PC-9 (cell line): ENCODE measurements around the gene GPC5. TPM values are rescaled to one million over a fixed set of nuclear protein-coding genes. Genes with fewer than 3 reads are reported as not detected.

Experiments used
- BruUV-seq: library from RNA; stranded (reverse); fragments of 400-500 nt; replicated peaks from 2 replicates; lab custom pipeline; 2021; lab: Mats Ljungman, UMichigan
- CTCF ChIA-PET: fragments of 300-600 bp; sonication (Branson Sonifier 250); formaldehyde crosslinking; loops from one replicate; lab custom pipeline; 2022; ENCODE audit warnings: antibody characterized with exemption; lab: Charles Lee
- POLR2A ChIA-PET: fragments of 300-600 bp; sonication (Branson Sonifier 250); formaldehyde crosslinking; loops from one replicate; lab custom pipeline; 2022; ENCODE audit warnings: antibody characterized with exemption; ENCODE audit not compliant: unreplicated experiment; lab: Charles Lee
- DNase-seq, 2 experiments: peaks; one replicate each; pipeline versions ENCODE4 v3.0.0 to v3.0.0-alpha.2; 2015 to 2022; ENCODE audit warnings: mixed read lengths in 1 of 2
- H2AFZ ChIP-seq: fragments of 200-600 bp; sonication (generic); 2 replicates; pipeline ENCODE4 v1.8.1; 2017; ENCODE audit warnings: antibody characterized with exemption
- H3F3A ChIP-seq: fragments of 200-600 bp; sonication (generic); 2 replicates; pipeline ENCODE4 v1.8.1; 2017; ENCODE audit warnings: antibody characterized with exemption, mild to moderate bottlenecking, low read depth; ENCODE audit not compliant: insufficient read depth
- H3K27ac ChIP-seq: fragments of 200-600 bp; sonication (generic); 2 replicates; pipeline ENCODE4 v1.6.1; 2016; ENCODE audit warnings: mixed run types
- H3K27me3 ChIP-seq: fragments of 200-600 bp; sonication (generic); 2 replicates; pipeline ENCODE4 v1.6.1; 2016; ENCODE audit warnings: low read depth, mixed run types; ENCODE audit not compliant: insufficient read depth
- H3K36me3 ChIP-seq: fragments of 200-600 bp; sonication (generic); 2 replicates; pipeline ENCODE4 v1.6.1; 2016; ENCODE audit warnings: low read depth, mixed run types
- H3K4me1 ChIP-seq: fragments of 200-600 bp; sonication (generic); replicated peaks from 2 replicates; pipeline ENCODE4 v1.6.1; 2016; ENCODE audit warnings: mixed run types; ENCODE audit not compliant: insufficient read depth
- H3K4me2 ChIP-seq: fragments of 200-600 bp; sonication (generic); 2 replicates; pipeline ENCODE4 v1.6.1; 2017; ENCODE audit warnings: mixed run types
- H3K4me3 ChIP-seq: fragments of 200-600 bp; sonication (generic); 2 replicates; pipeline ENCODE4 v1.6.1; 2016; ENCODE audit warnings: mixed run types
- H3K79me2 ChIP-seq: fragments of 200-600 bp; sonication (generic); 2 replicates; pipeline ENCODE4 v1.6.1; 2017; ENCODE audit warnings: low read depth, mixed run types
- H3K9me2 ChIP-seq: fragments of 200-600 bp; sonication (generic); 2 replicates; pipeline ENCODE4 v1.8.1; 2017; ENCODE audit warnings: mild to moderate bottlenecking; ENCODE audit not compliant: insufficient read depth
- H3K9me3 ChIP-seq: fragments of 200-600 bp; sonication (generic); 2 replicates; pipeline ENCODE4 v1.8.1; 2016; ENCODE audit warnings: low read depth; ENCODE audit not compliant: insufficient read depth
- H4K20me1 ChIP-seq: fragments of 200-600 bp; sonication (generic); 2 replicates; pipeline ENCODE4 v1.8.1; 2017; ENCODE audit not compliant: insufficient read depth
- EZH2 ChIP-seq: fragments of 200-600 bp; sonication (generic); IDR thresholded peaks from 2 replicates; pipeline ENCODE4 v1.8.0; 2017; ENCODE audit warnings: antibody characterized with exemption, low read depth
- intact Hi-C: fragments of 100-400 bp; cut with micrococcal nuclease; formaldehyde crosslinking; loops from one replicate; pipeline ENCODE4 v1.10.0; 2022; ENCODE audit not compliant: unreplicated experiment
- total RNA-seq: library from RNA; stranded (reverse); gene quantifications from 2 replicates; pipeline ENCODE4 v1.2.3, GENCODE V29; 2021
- TF ChIP-seq, protein P1 (sequence below): fragments of 200-600 bp; sonication (generic); conservative IDR thresholded peaks from 2 replicates; pipeline ENCODE4 v1.6.1; 2017; ENCODE audit warnings: mixed run types, antibody characterized with exemption, mild to moderate bottlenecking, moderate library complexity

GPC5 gene
- total RNA-seq, 1 experiment from 2014 or later = not detected

DNA sequence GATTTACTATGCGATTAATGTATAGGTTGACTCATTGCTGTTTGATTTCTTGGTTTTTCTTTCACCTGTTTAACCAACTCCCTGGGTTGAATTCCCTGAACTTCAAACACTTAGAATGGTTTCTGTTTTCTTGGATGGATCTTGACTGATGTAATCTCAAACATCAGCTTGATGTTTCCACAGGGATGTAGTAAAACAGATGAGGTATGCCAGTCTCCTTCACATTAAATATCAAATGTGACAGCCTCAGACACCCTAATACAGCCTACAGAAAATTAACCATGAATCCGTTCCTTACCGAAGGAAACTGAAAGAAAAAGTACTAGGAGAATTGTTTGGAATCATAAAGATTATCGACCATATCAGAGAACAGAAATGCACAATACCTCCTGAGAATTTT lies 631.2 kb downstream of the GPC5 start:
- BruUV-seq = no TSS peak
- H3K36me3 ChIP-seq = no peaks in the 10 kb centered on the region
- no peak overlapping the region for H3K4me3 ChIP-seq
- H3K27me3 ChIP-seq = no peaks in the 10 kb centered on the region
- no peaks in the 10 kb centered on the region for H4K20me1 ChIP-seq
- CTCF ChIA-PET = no interaction called here
- POLR2A ChIA-PET = no interaction called here
- no peak overlapping the region for H3K4me2 ChIP-seq
- no peak overlapping the region for H3K27ac ChIP-seq
- no peak for TF ChIP-seq EZH2
- TF ChIP-seq, protein P1, sequence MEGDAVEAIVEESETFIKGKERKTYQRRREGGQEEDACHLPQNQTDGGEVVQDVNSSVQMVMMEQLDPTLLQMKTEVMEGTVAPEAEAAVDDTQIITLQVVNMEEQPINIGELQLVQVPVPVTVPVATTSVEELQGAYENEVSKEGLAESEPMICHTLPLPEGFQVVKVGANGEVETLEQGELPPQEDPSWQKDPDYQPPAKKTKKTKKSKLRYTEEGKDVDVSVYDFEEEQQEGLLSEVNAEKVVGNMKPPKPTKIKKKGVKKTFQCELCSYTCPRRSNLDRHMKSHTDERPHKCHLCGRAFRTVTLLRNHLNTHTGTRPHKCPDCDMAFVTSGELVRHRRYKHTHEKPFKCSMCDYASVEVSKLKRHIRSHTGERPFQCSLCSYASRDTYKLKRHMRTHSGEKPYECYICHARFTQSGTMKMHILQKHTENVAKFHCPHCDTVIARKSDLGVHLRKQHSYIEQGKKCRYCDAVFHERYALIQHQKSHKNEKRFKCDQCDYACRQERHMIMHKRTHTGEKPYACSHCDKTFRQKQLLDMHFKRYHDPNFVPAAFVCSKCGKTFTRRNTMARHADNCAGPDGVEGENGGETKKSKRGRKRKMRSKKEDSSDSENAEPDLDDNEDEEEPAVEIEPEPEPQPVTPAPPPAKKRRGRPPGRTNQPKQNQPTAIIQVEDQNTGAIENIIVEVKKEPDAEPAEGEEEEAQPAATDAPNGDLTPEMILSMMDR = no peak
- DNase-seq = no peak
- intact Hi-C loops = no loop called here
- H3K9me2 ChIP-seq = no peaks in the 10 kb centered on the region
- H3F3A ChIP-seq = no peaks in the 10 kb centered on the region
- no peaks in the 10 kb centered on the region for H3K9me3 ChIP-seq
- no peaks in the 10 kb centered on the region for H3K79me2 ChIP-seq
- H3K4me1 ChIP-seq = no peaks in the 10 kb centered on the region
- no peak overlapping the region for H2AFZ ChIP-seq

DNA sequence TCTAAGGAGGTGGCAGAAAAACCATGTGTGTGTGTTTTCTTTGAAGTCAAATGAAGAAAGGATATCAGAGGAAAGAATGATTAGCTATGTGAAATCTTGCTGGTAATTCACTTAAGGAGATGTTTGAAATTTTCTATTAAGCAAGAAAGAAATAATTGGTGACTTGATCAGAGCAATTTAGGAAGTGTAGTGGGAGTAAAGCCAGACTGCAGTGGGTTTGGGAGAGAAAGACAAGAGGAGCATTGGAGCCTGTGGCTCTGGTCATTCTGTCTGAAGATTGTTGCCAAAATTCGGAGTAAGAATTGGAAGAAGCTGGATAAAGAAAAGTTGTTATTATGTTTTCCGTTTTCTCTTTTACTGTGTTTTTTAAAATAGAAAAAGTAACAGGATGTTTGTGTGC lies 640.5 kb downstream of the GPC5 start:
- H3K36me3 ChIP-seq = no peaks in the 10 kb centered on the region
- H3K27me3 ChIP-seq = no peaks in the 10 kb centered on the region
- no peak overlapping the region for H3K4me3 ChIP-seq
- no TSS peak for BruUV-seq
- H2AFZ ChIP-seq = no peak overlapping the region
- CTCF ChIA-PET = no interaction called here
- H3K4me2 ChIP-seq = no peak overlapping the region
- POLR2A ChIA-PET = no interaction called here
- no peaks in the 10 kb centered on the region for H4K20me1 ChIP-seq
- H3F3A ChIP-seq = no peaks in the 10 kb centered on the region
- no peaks in the 10 kb centered on the region for H3K9me3 ChIP-seq
- intact Hi-C loops = no loop called here
- no peak overlapping the region for H3K27ac ChIP-seq
- no peaks in the 10 kb centered on the region for H3K9me2 ChIP-seq
- DNase-seq = no peak
- no peaks in the 10 kb centered on the region for H3K79me2 ChIP-seq
- H3K4me1 ChIP-seq = no peaks in the 10 kb centered on the region
- TF ChIP-seq, protein P1 = no peak
- no peak for TF ChIP-seq EZH2

DNA sequence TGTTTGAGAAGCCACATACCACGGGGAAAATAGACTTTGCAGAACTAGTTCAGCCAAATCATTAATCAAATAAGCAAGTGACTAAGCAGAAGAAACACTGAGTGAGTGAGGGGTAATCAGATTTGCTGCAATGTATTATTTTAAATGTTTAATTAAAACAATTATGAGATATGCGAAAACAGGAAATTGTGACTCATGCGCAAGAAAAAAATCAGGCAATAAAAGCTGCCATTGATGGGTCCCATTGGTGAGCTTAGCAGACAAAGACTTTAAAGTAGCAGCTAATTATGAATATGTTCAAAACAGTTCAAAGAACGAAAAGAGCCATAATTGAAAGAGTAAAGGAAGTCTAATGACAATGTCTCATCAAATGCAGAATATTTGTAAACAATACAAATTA lies 644.1 kb downstream of the GPC5 start:
- H3K9me3 ChIP-seq = no peaks in the 10 kb centered on the region
- H3F3A ChIP-seq = no peaks in the 10 kb centered on the region
- no peaks in the 10 kb centered on the region for H3K79me2 ChIP-seq
- H3K4me1 ChIP-seq = no peaks in the 10 kb centered on the region
- no TSS peak for BruUV-seq
- no peaks in the 10 kb centered on the region for H4K20me1 ChIP-seq
- DNase-seq = no peak
- H3K9me2 ChIP-seq = no peaks in the 10 kb centered on the region
- intact Hi-C loops = no loop called here
- TF ChIP-seq, protein P1 = no peak
- TF ChIP-seq EZH2 = no peak
- H3K36me3 ChIP-seq = no peaks in the 10 kb centered on the region
- H3K27me3 ChIP-seq = no peaks in the 10 kb centered on the region
- no peak overlapping the region for H3K4me2 ChIP-seq
- H2AFZ ChIP-seq = no peak overlapping the region
- ChIA-PET POLR2A (no interaction called here), CTCF (no interaction called here)
- no peak overlapping the region for H3K27ac ChIP-seq
- no peak overlapping the region for H3K4me3 ChIP-seq
